Left kidney (tissue), 2 donors: ENCODE measurements around the gene LAIR2. TPM values are rescaled to one million over a fixed set of nuclear protein-coding genes. Genes with fewer than 3 reads are reported as not detected.
"Not testable (repeated sequence)": the region's sequence is repeated elsewhere in the genome, so short reads cannot be mapped to it uniquely, and the experiment has no call there.

Experiments used
- DNase-seq: peaks from one replicate; pipeline ENCODE4 v3.0.0-alpha.2; 2013
- polyA plus RNA-seq: library from polyadenylated mRNA; unstranded; fragments of 120-200 nt; gene quantifications from one replicate; pipeline ENCODE4 v1.2.1, GENCODE V29; 2013; ENCODE audit not compliant: insufficient read length

The LAIR2 gene
- polyA plus RNA-seq, 1 donor, result not detected

GRCh38 chr19:54464630-54465425, 37.8 kb upstream of the LAIR2 start:
- DNase-seq, result peak; percentile 84

GRCh38 chr19:54465426-54466109, 37.1 kb upstream of the LAIR2 start:
- no peak for DNase-seq

- DNase-seq, result not testable (repeated sequence)
Measured at GRCh38 chr19:54466110-54466480, 36.5 kb upstream of the LAIR2 start.

GRCh38 chr19:54469496-54469934, 33.1 kb upstream of the LAIR2 start:
- DNase-seq, result no peak

GRCh38 chr19:54470276-54470887, 32.2 kb upstream of the LAIR2 start:
- no peak for DNase-seq

GRCh38 chr19:54470991-54471782, 31.4 kb upstream of the LAIR2 start:
- DNase-seq, result no peak

GRCh38 chr19:54473071-54473891, 29.4 kb upstream of the LAIR2 start, which contains the start of gene CDC42EP5:
Gene CDC42EP5 (minus strand): TSS chr19:54473296. CDS start chr19:54465547, 7,749 bp downstream.
- DNase-seq, result peak; percentile 86

- no peak for DNase-seq
Measured at GRCh38 chr19:54473892-54474372, 28.7 kb upstream of the LAIR2 start.

- DNase-seq, result no peak
Measured at GRCh38 chr19:54475706-54476105, 26.9 kb upstream of the LAIR2 start.

GRCh38 chr19:54477650-54478049, 25.0 kb upstream of the LAIR2 start:
- no peak for DNase-seq

GRCh38 chr19:54478677-54479266, 23.9 kb upstream of the LAIR2 start:
- no peak for DNase-seq

GRCh38 chr19:54480051-54480450, 22.6 kb upstream of the LAIR2 start:
- no peak for DNase-seq

GRCh38 chr19:54481326-54481930, 21.2 kb upstream of the LAIR2 start:
- no peak for DNase-seq

- no peak for DNase-seq
Measured at GRCh38 chr19:54482889-54483288, 19.7 kb upstream of the LAIR2 start.

GRCh38 chr19:54484451-54484850, 18.2 kb upstream of the LAIR2 start:
- DNase-seq, result no peak

- no peak for DNase-seq
Measured at GRCh38 chr19:54485851-54486250, 16.8 kb upstream of the LAIR2 start.

GRCh38 chr19:54489341-54489740, 13.3 kb upstream of the LAIR2 start:
- no peak for DNase-seq

GRCh38 chr19:54489766-54490165, 12.9 kb upstream of the LAIR2 start:
- no peak for DNase-seq

- no peak for DNase-seq
Measured at GRCh38 chr19:54492568-54492967, 10.1 kb upstream of the LAIR2 start.

- DNase-seq, result not testable (repeated sequence)
Measured at GRCh38 chr19:54493056-54493455, 9.6 kb upstream of the LAIR2 start.
